Trophoblast cell (in vitro differentiated cells and primary cell): ENCODE data around the gene GJB2.

ENCODE experiments used
- DNase-seq, 2 donors: peaks; one replicate each; pipeline ENCODE4 v3.0.0-alpha.2; 2016
- H2AFZ ChIP-seq: 2 replicates; pipeline ENCODE4 v1.6.1; 2013; ENCODE audit warnings: low read length, moderate library complexity, mild to moderate bottlenecking; ENCODE audit not compliant: insufficient read depth, poor library complexity
- H2AK5ac ChIP-seq: 2 replicates; pipeline ENCODE4 v1.6.1; 2013; ENCODE audit warnings: mild to moderate bottlenecking, low read length
- H2BK120ac ChIP-seq: 2 replicates; pipeline ENCODE4 v1.6.1; 2013; ENCODE audit warnings: low read length, mild to moderate bottlenecking, moderate library complexity; ENCODE audit not compliant: insufficient read depth, poor library complexity
- H2BK12ac ChIP-seq: 2 replicates; pipeline ENCODE4 v1.6.1; 2013; ENCODE audit warnings: mild to moderate bottlenecking, low read length, moderate library complexity
- H2BK5ac ChIP-seq: 2 replicates; pipeline ENCODE4 v1.6.1; 2013; ENCODE audit warnings: low read length, low read depth, moderate library complexity, mild to moderate bottlenecking; ENCODE audit not compliant: poor library complexity
- H3K14ac ChIP-seq: 2 replicates; pipeline ENCODE4 v1.6.1; 2013; ENCODE audit warnings: mild to moderate bottlenecking, low read length
- H3K18ac ChIP-seq: 2 replicates; pipeline ENCODE4 v1.6.1; 2013; ENCODE audit warnings: mild to moderate bottlenecking, low read length
- H3K23ac ChIP-seq: 2 replicates; pipeline ENCODE4 v1.6.1; 2013; ENCODE audit warnings: low read length
- H3K27ac ChIP-seq: 2 replicates; pipeline ENCODE4 v1.5.1; 2013; ENCODE audit warnings: low read depth, mild to moderate bottlenecking, inconsistent platforms, low read length, moderate library complexity
- H3K27me3 ChIP-seq: 2 replicates; pipeline ENCODE4 v1.6.1; 2013; ENCODE audit warnings: inconsistent platforms, mild to moderate bottlenecking, low read length, moderate library complexity; ENCODE audit not compliant: insufficient read depth
- H3K36me3 ChIP-seq, 2 experiments: 1 replicate in 1 of 2; 2 replicates in 1 of 2; pipeline ENCODE4 v1.6.1; 2013; ENCODE audit warnings: low read length in 2 of 2, mild to moderate bottlenecking in 2 of 2, moderate library complexity in 1 of 2; ENCODE audit not compliant: insufficient read depth in 2 of 2, control insufficient read depth in 1 of 2
- H3K4ac ChIP-seq: 2 replicates; pipeline ENCODE4 v1.6.1; 2013; ENCODE audit warnings: low read depth, mild to moderate bottlenecking, low read length, moderate library complexity
- H3K4me1 ChIP-seq, 2 experiments: 1 replicate in 1 of 2; 2 replicates in 1 of 2; pipeline ENCODE4 v1.6.1; 2013; ENCODE audit warnings: low read length in 2 of 2, mild to moderate bottlenecking in 2 of 2, moderate library complexity in 1 of 2; ENCODE audit not compliant: insufficient read depth in 2 of 2, control insufficient read depth in 1 of 2
- H3K4me2 ChIP-seq: 2 replicates; pipeline ENCODE4 v1.6.1; 2013; ENCODE audit warnings: inconsistent platforms, mild to moderate bottlenecking, low read length, moderate library complexity
- H3K4me3 ChIP-seq: 2 replicates; pipeline ENCODE4 v1.5.1; 2013; ENCODE audit warnings: mild to moderate bottlenecking, low read depth, low read length, inconsistent platforms
- H3K79me1 ChIP-seq: one replicate; pipeline ENCODE4 v1.6.1; 2013; ENCODE audit warnings: low read length
- H3K79me2 ChIP-seq: 2 replicates; pipeline ENCODE4 v1.6.1; 2013; ENCODE audit warnings: low read length, mild to moderate bottlenecking; ENCODE audit not compliant: control insufficient read depth, insufficient read depth, poor library complexity
- H3K9ac ChIP-seq: 2 replicates; pipeline ENCODE4 v1.6.1; 2013; ENCODE audit warnings: mild to moderate bottlenecking, low read length
- H3K9me3 ChIP-seq: 2 replicates; pipeline ENCODE4 v1.6.1; 2013; ENCODE audit warnings: low read depth, mild to moderate bottlenecking, control low read depth, inconsistent platforms, low read length; ENCODE audit not compliant: insufficient read depth
- H4K12ac ChIP-seq: 2 replicates; pipeline ENCODE4 v1.6.1; 2013; ENCODE audit warnings: low read depth, mild to moderate bottlenecking, low read length, moderate library complexity
- H4K8ac ChIP-seq: 2 replicates; pipeline ENCODE4 v1.6.1; 2013; ENCODE audit warnings: low read depth, mild to moderate bottlenecking, low read length, moderate library complexity
- H4K91ac ChIP-seq: one replicate; pipeline ENCODE4 v1.6.1; 2013; ENCODE audit warnings: low read depth, mild to moderate bottlenecking, low read length, moderate library complexity
- WGBS: extraction: QIAGEN DNeasy Blood & Tissue Kit; methylation state at CpG from one replicate; pipeline ENCODE4 v1.1.7; 2013; ENCODE audit warnings: missing lambda C conversion rate; ENCODE audit not compliant: insufficient read length, insufficient coverage; ENCODE audit errors: extremely low coverage; 5-methylcytosine and 5-hydroxymethylcytosine counted together

GJB2 gene

DNA sequence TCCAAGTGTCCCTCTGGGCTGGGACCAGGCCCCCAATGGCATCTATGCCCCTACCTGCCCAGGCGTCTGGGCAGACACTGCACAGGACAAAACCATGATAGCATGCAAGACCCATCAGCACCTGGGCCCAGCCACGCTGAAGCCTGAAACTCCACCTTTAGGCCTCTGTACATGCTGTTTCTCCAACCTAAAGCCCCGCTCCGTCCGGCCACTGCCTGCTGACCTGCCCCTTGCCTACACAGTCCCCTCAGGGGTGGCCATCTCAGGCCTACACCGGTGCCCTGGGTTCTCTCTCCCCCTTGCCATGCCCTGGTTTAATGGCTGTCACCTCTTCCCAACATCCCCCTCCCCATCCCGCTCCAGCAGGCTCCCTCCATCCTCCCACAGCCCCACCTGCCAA, 47.2 kb downstream of the GJB2 start:
- Histone ChIP-seq H3K4me1 (peaks cover 2% of the 10 kb centered on the region in 2 experiments), H3K79me2 (no peaks in the 10 kb centered on the region), H2BK120ac (no peak overlapping the region), H3K9ac (no peak overlapping the region), H4K91ac (no peak overlapping the region), H2AFZ (no peak overlapping the region), H3K79me1 (no peaks in the 10 kb centered on the region), H3K9me3 (peaks cover 3% of the 10 kb centered on the region), H2BK5ac (no peak overlapping the region), H2BK12ac (no peak overlapping the region), H3K36me3 (no peaks in the 10 kb centered on the region), H3K27me3 (no peaks in the 10 kb centered on the region), H3K4me2 (no peak overlapping the region), H3K4ac (no peak overlapping the region), H3K14ac (no peak overlapping the region), H3K18ac (no peak overlapping the region), H4K8ac (no peak overlapping the region), H4K12ac (no peak overlapping the region), H3K4me3 (no peak overlapping the region), H3K23ac (no peak overlapping the region), H2AK5ac (no peak overlapping the region), H3K27ac (no peak overlapping the region)
- WGBS: no CpG with 5 or more reads among the region's 7 CpGs
- no peak for DNase-seq

DNA sequence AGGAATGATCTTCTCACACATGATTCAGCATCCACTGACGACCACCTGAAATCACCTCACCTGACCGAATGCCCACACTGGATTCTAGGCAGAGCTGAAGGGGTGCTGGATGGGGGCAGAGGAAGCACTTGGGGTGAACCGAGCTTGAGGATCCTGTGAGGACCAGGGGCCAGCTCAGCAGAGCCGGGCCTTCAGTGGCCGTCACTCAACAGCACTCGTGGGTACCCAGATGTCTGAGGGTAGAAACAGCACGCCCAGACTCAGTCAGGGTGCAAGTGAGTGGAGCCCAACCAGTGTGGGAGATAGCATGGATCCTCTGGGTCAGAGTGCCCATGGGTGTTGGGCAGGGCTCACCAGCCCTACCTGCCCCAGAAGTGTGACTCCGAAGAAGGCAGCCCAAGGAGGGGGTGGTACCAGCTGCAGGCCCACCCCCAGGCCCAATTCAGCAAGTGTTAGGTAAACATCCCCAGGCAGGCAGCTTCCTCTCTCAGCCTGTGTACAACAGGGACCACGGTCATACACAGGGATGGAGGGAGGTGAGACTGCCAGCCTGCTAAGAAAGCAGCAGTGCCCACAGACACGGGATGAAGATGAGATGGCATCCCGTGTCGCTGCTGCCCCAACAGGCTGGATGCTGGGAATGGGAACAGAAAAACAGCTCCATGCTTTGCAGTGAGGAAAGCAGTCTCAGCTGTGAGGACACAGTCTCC, 48.4 kb downstream of the GJB2 start:
- Histone ChIP-seq H3K23ac (no peak overlapping the region), H3K27ac (no peak overlapping the region), H4K12ac (no peak overlapping the region), H2AK5ac (no peak overlapping the region), H3K14ac (no peak overlapping the region), H2BK120ac (no peak overlapping the region), H3K9me3 (peaks cover 3% of the 10 kb centered on the region), H3K4me3 (no peak overlapping the region), H3K4ac (no peak overlapping the region), H2BK5ac (no peak overlapping the region), H2BK12ac (no peak overlapping the region), H3K79me1 (no peaks in the 10 kb centered on the region), H4K91ac (no peak overlapping the region), H3K27me3 (no peaks in the 10 kb centered on the region), H3K4me2 (no peak overlapping the region), H3K79me2 (no peaks in the 10 kb centered on the region), H3K18ac (no peak overlapping the region), H3K4me1 (peaks cover 2% of the 10 kb centered on the region in 2 experiments), H3K36me3 (no peaks in the 10 kb centered on the region), H3K9ac (no peak overlapping the region), H4K8ac (no peak overlapping the region), H2AFZ (no peak overlapping the region)
- no peak for DNase-seq
- no CpG with 5 or more reads among the region's 12 CpGs for WGBS

GRCh38 chr13:20142927-20143480, 49.7 kb downstream of the GJB2 start:
- no peak overlapping the region for H4K8ac ChIP-seq
- H3K27ac ChIP-seq: no peak overlapping the region
- H2BK5ac ChIP-seq: no peak overlapping the region
- no CpG with 5 or more reads among the region's 30 CpGs for WGBS
- H3K23ac ChIP-seq: no peak overlapping the region
- DNase-seq: no peak
- H4K12ac ChIP-seq: no peak overlapping the region
- H3K79me2 ChIP-seq: no peaks in the 10 kb centered on the region
- H2AK5ac ChIP-seq: no peak overlapping the region
- no peak overlapping the region for H2AFZ ChIP-seq
- H4K91ac ChIP-seq: no peak overlapping the region
- no peak overlapping the region for H2BK120ac ChIP-seq
- no peak overlapping the region for H3K14ac ChIP-seq
- H3K36me3 ChIP-seq: no peaks in the 10 kb centered on the region
- no peak overlapping the region for H3K4me3 ChIP-seq
- H2BK12ac ChIP-seq: no peak overlapping the region
- no peak overlapping the region for H3K4ac ChIP-seq
- H3K18ac ChIP-seq: no peak overlapping the region
- no peak overlapping the region for H3K9ac ChIP-seq
- no peaks in the 10 kb centered on the region for H3K27me3 ChIP-seq
- no peak overlapping the region for H3K4me2 ChIP-seq
- no peaks in the 10 kb centered on the region for H3K79me1 ChIP-seq
- H3K4me1 ChIP-seq: peaks cover 2% of the 10 kb centered on the region in 2 experiments
- peaks cover 3% of the 10 kb centered on the region for H3K9me3 ChIP-seq

GRCh38 chr13:20142023-20142926, 50.5 kb downstream of the GJB2 start:
- DNase-seq: no peak
- no peaks in the 10 kb centered on the region for H3K79me1 ChIP-seq
- H3K14ac ChIP-seq: no peak overlapping the region
- no peak overlapping the region for H3K23ac ChIP-seq
- no peak overlapping the region for H3K9ac ChIP-seq
- no peaks in the 10 kb centered on the region for H3K27me3 ChIP-seq
- no peak overlapping the region for H2AFZ ChIP-seq
- H2BK5ac ChIP-seq: no peak overlapping the region
- peaks cover 2% of the 10 kb centered on the region in 2 experiments for H3K4me1 ChIP-seq
- no peak overlapping the region for H4K12ac ChIP-seq
- no peak overlapping the region for H2BK12ac ChIP-seq
- H3K79me2 ChIP-seq: no peaks in the 10 kb centered on the region
- H2AK5ac ChIP-seq: no peak overlapping the region
- no peak overlapping the region for H3K4me3 ChIP-seq
- H3K9me3 ChIP-seq: peaks cover 3% of the 10 kb centered on the region
- H3K36me3 ChIP-seq: no peaks in the 10 kb centered on the region
- H4K91ac ChIP-seq: no peak overlapping the region
- H3K4me2 ChIP-seq: no peak overlapping the region
- H3K4ac ChIP-seq: no peak overlapping the region
- no peak overlapping the region for H2BK120ac ChIP-seq
- H3K27ac ChIP-seq: no peak overlapping the region
- no peak overlapping the region for H4K8ac ChIP-seq
- H3K18ac ChIP-seq: no peak overlapping the region
- WGBS: no CpG with 5 or more reads among the region's 84 CpGs
